GM06990 (cell line): ENCODE results near the gene DOCK2.
A peak's percentile ranks its signal among the peaks of the same experiment; 100 is the strongest.

ENCODE experiments used
- DNase-seq: peaks from one replicate; pipeline ENCODE4 v3.0.0-alpha.2; 2011; ENCODE audit not compliant: insufficient read length; ENCODE audit errors: extremely low read depth
- H3K27me3 ChIP-seq: replicated peaks from 2 replicates; pipeline ENCODE4 v1.6.0; 2011; ENCODE audit warnings: low read length; ENCODE audit not compliant: control insufficient read depth, insufficient read depth
- H3K36me3 ChIP-seq: 2 replicates; pipeline ENCODE4 v1.5.1; 2011; ENCODE audit warnings: low read length; ENCODE audit not compliant: control insufficient read depth, insufficient read depth
- H3K4me3 ChIP-seq: replicated peaks from 2 replicates; pipeline ENCODE4 v1.5.1; 2011; ENCODE audit warnings: low read depth, mild to moderate bottlenecking, control low read depth, low read length
- CTCF ChIP-seq: IDR thresholded peaks from 2 replicates; pipeline ENCODE4 v1.5.1; 2011; ENCODE audit warnings: low read length, control low read depth, mild to moderate bottlenecking, inconsistent platforms; ENCODE audit not compliant: insufficient read depth, poor library complexity, severe bottlenecking

Gene DOCK2

GRCh38 chr5:170069512-170069911 lies 432.4 kb downstream of the DOCK2 start:
- no peak for DNase-seq
- H3K36me3 ChIP-seq, result peaks cover 26% of the 10 kb centered on the region
- no peak overlapping the region for H3K4me3 ChIP-seq
- H3K27me3 ChIP-seq, result no peaks in the 10 kb centered on the region
- no peak for TF ChIP-seq CTCF

- Histone ChIP-seq H3K27me3 (no peaks in the 10 kb centered on the region), H3K36me3 (peaks cover 30% of the 10 kb centered on the region), H3K4me3 (no peak overlapping the region)
- DNase-seq, result no peak
- peak; percentile 48 for TF ChIP-seq CTCF
Observed at GRCh38 chr5:170070556-170071412, 433.7 kb downstream of the DOCK2 start.

- H3K36me3 ChIP-seq, result peaks cover 34% of the 10 kb centered on the region
- no peaks in the 10 kb centered on the region for H3K27me3 ChIP-seq
- no peak overlapping the region for H3K4me3 ChIP-seq
- TF ChIP-seq CTCF, result no peak
- no peak for DNase-seq
Observed at GRCh38 chr5:170071748-170072147, 434.7 kb downstream of the DOCK2 start.

- DNase-seq, result no peak
- Histone ChIP-seq H3K36me3 (peaks cover 33% of the 10 kb centered on the region), H3K4me3 (no peak overlapping the region), H3K27me3 (no peaks in the 10 kb centered on the region)
- TF ChIP-seq CTCF, result no peak
Observed at GRCh38 chr5:170075696-170076095, 438.6 kb downstream of the DOCK2 start.

- no peaks in the 10 kb centered on the region for H3K27me3 ChIP-seq
- no peak for TF ChIP-seq CTCF
- DNase-seq, result no peak
- peaks cover 34% of the 10 kb centered on the region for H3K36me3 ChIP-seq
- H3K4me3 ChIP-seq, result no peak overlapping the region
Observed at GRCh38 chr5:170076211-170076610, 439.1 kb downstream of the DOCK2 start.
